IMR-90 (cell line): Measurements from ENCODE around the gene APCDD1L. TPM values are rescaled to one million over a fixed set of nuclear protein-coding genes. Genes with fewer than 3 reads are reported as not detected.

Source experiments
- ATAC-seq: fragments of 200-7000 bp; cut with Tn5 transposase; 2 replicates; pipeline ENCODE4 v1.9.1; 2020; ENCODE audit warnings: low read depth, mild to moderate bottlenecking, moderate library complexity
- BruUV-seq: library from RNA; stranded (reverse); fragments of 400-500 nt; replicated peaks from 2 replicates; lab custom pipeline; 2021; lab: Mats Ljungman, UMichigan
- CTCF ChIA-PET: fragments of 300-600 bp; formaldehyde crosslinking; extraction: SDS; loops from one replicate; lab custom pipeline; 2021; ENCODE audit warnings: antibody characterized with exemption; lab: Yijun Ruan, JAX
- POLR2A ChIA-PET: fragments of 300-600 bp; sonication (Branson Sonifier 250); formaldehyde crosslinking; loops from one replicate; lab custom pipeline; 2022; ENCODE audit warnings: antibody characterized with exemption; ENCODE audit not compliant: unreplicated experiment; lab: Charles Lee
- DNase-seq: peaks from one replicate; pipeline ENCODE4 v3.0.0; 2013
- H2AFZ ChIP-seq: replicated peaks from 2 replicates; pipeline ENCODE3; 2013; ENCODE audit warnings: low read length, mild to moderate bottlenecking; ENCODE audit not compliant: poor library complexity
- H2AK5ac ChIP-seq: 2 replicates; pipeline ENCODE4 v1.6.1; 2013; ENCODE audit warnings: low read depth, low read length, inconsistent platforms
- H2AK9ac ChIP-seq: replicated peaks from 2 replicates; pipeline ENCODE3; 2013; ENCODE audit warnings: mild to moderate bottlenecking, low read depth, low read length, moderate library complexity; ENCODE audit not compliant: poor library complexity
- H2BK120ac ChIP-seq: 2 replicates; pipeline ENCODE4 v1.6.1; 2013; ENCODE audit warnings: low read depth, low read length, inconsistent platforms
- H2BK15ac ChIP-seq: 3 replicates; pipeline ENCODE4 v1.6.1; 2013; ENCODE audit warnings: low read depth, low read length, inconsistent platforms
- H2BK20ac ChIP-seq: 2 replicates; pipeline ENCODE4 v1.6.1; 2013; ENCODE audit warnings: low read depth, mild to moderate bottlenecking, inconsistent platforms, low read length, moderate library complexity
- H2BK5ac ChIP-seq: 2 replicates; pipeline ENCODE4 v1.6.1; 2013; ENCODE audit warnings: mild to moderate bottlenecking, low read depth, low read length, inconsistent platforms; ENCODE audit not compliant: poor library complexity, severe bottlenecking
- H3K14ac ChIP-seq: replicated peaks from 2 replicates; pipeline ENCODE4 v1.6.1; 2013; ENCODE audit warnings: low read depth, low read length, inconsistent platforms
- H3K18ac ChIP-seq: 2 replicates; pipeline ENCODE4 v1.6.1; 2013; ENCODE audit warnings: low read depth, low read length, control low read depth
- H3K23ac ChIP-seq: 2 replicates; pipeline ENCODE4 v1.6.1; 2013; ENCODE audit warnings: low read depth, low read length, inconsistent platforms
- H3K27ac ChIP-seq: 2 replicates; pipeline ENCODE4 v1.5.1; 2013; ENCODE audit warnings: mild to moderate bottlenecking, control low read depth, low read length; ENCODE audit not compliant: insufficient read depth
- H3K27me3 ChIP-seq: 2 replicates; pipeline ENCODE4 v1.6.1; 2013; ENCODE audit warnings: low read length; ENCODE audit not compliant: control insufficient read depth, insufficient read depth
- H3K36me3 ChIP-seq: 2 replicates; pipeline ENCODE4 v1.6.1; 2013; ENCODE audit warnings: low read length, mixed read lengths; ENCODE audit not compliant: control insufficient read depth, insufficient read depth
- H3K4ac ChIP-seq: 2 replicates; pipeline ENCODE4 v1.6.1; 2013; ENCODE audit warnings: low read depth, low read length, inconsistent platforms
- H3K4me1 ChIP-seq: 2 replicates; pipeline ENCODE4 v1.6.1; 2013; ENCODE audit warnings: low read length, mixed read lengths; ENCODE audit not compliant: control insufficient read depth, insufficient read depth
- H3K4me2 ChIP-seq: 2 replicates; pipeline ENCODE4 v1.6.1; 2013; ENCODE audit warnings: low read depth, mild to moderate bottlenecking, control low read depth, low read length, moderate library complexity
- H3K4me3 ChIP-seq: 2 replicates; pipeline ENCODE4 v1.5.1; 2013; ENCODE audit warnings: low read depth, mild to moderate bottlenecking, control low read depth, low read length, moderate library complexity; ENCODE audit not compliant: insufficient read depth
- H3K56ac ChIP-seq: 2 replicates; pipeline ENCODE4 v1.6.1; 2013; ENCODE audit warnings: low read length, inconsistent platforms; ENCODE audit not compliant: insufficient read depth; ENCODE audit errors: extremely low read depth
- H3K79me1 ChIP-seq, 2 experiments: 2 replicates each; pipeline ENCODE4 v1.6.1; 2013; ENCODE audit warnings: low read length in 2 of 2, inconsistent platforms in 1 of 2, low read depth in 1 of 2
- H3K9ac ChIP-seq: 2 replicates; pipeline ENCODE4 v1.6.1; 2013; ENCODE audit warnings: low read depth, low read length, control low read depth
- H3K9me1 ChIP-seq: 2 replicates; pipeline ENCODE4 v1.6.1; 2013; ENCODE audit warnings: low read length, inconsistent platforms; ENCODE audit not compliant: insufficient read depth
- H3K9me3 ChIP-seq: 2 replicates; pipeline ENCODE4 v1.6.1; 2013; ENCODE audit warnings: low read length; ENCODE audit not compliant: control insufficient read depth, insufficient read depth
- H4K20me1 ChIP-seq: 2 replicates; pipeline ENCODE4 v1.6.1; 2013; ENCODE audit warnings: low read length, inconsistent platforms; ENCODE audit not compliant: insufficient read depth
- H4K5ac ChIP-seq: 2 replicates; pipeline ENCODE4 v1.6.1; 2013; ENCODE audit warnings: mild to moderate bottlenecking, low read depth, low read length, control low read depth
- H4K8ac ChIP-seq, 2 experiments: 2 replicates each; pipeline ENCODE4 v1.6.1; 2013; ENCODE audit warnings: low read depth in 2 of 2, low read length in 2 of 2, control low read depth in 1 of 2, inconsistent platforms in 1 of 2
- H4K91ac ChIP-seq: 2 replicates; pipeline ENCODE4 v1.6.1; 2013; ENCODE audit warnings: low read depth, low read length, inconsistent platforms; ENCODE audit not compliant: insufficient read depth
- BHLHE40 ChIP-seq: fragments of 150-350 bp; IDR thresholded peaks from 2 replicates; pipeline ENCODE4 v1.6.1; 2016; ENCODE audit warnings: mild to moderate bottlenecking, low read depth, low read length
- CEBPB ChIP-seq: IDR thresholded peaks from 2 replicates; pipeline ENCODE4 v1.6.1; 2012; ENCODE audit warnings: low read depth, low read length, improper control_type of control experiment
- CHD1 ChIP-seq: IDR thresholded peaks from 2 replicates; pipeline ENCODE4 v1.6.1; 2012; ENCODE audit warnings: low read depth, low read length, improper control_type of control experiment
- CTCF ChIP-seq: conservative IDR thresholded peaks from 2 replicates; pipeline ENCODE4 v1.5.1; 2012; ENCODE audit warnings: mild to moderate bottlenecking, low read depth, low read length, improper control_type of control experiment
- ELK1 ChIP-seq: fragments of 150-350 bp; IDR thresholded peaks from 2 replicates; pipeline ENCODE4 v1.6.1; 2016; ENCODE audit warnings: low read depth, mild to moderate bottlenecking, low read length, moderate library complexity, borderline replicate concordance
- FOS ChIP-seq: fragments of 150-350 bp; IDR thresholded peaks from 2 replicates; pipeline ENCODE4 v1.6.1; 2016; ENCODE audit warnings: low read depth, low read length
- MAFK ChIP-seq: IDR thresholded peaks from 2 replicates; pipeline ENCODE4 v1.6.1; 2012; ENCODE audit warnings: low read depth, low read length, improper control_type of control experiment
- MAZ ChIP-seq: IDR thresholded peaks from 2 replicates; pipeline ENCODE4 v1.6.1; 2012; ENCODE audit warnings: low read depth, mild to moderate bottlenecking, low read length, improper control_type of control experiment, moderate library complexity, borderline replicate concordance
- MXI1 ChIP-seq: IDR thresholded peaks from 2 replicates; pipeline ENCODE4 v1.6.1; 2012; ENCODE audit warnings: low read depth, mild to moderate bottlenecking, low read length, moderate library complexity, borderline replicate concordance
- NFE2L2 ChIP-seq: fragments of 150-350 bp; IDR thresholded peaks from 2 replicates; pipeline ENCODE4 v1.6.1; 2016; ENCODE audit warnings: low read depth, mild to moderate bottlenecking, low read length
- POLR2A ChIP-seq: IDR thresholded peaks from 2 replicates; pipeline ENCODE4 v1.6.1; 2012; ENCODE audit warnings: mild to moderate bottlenecking, low read depth, low read length
- RAD21 ChIP-seq: IDR thresholded peaks from 2 replicates; pipeline ENCODE4 v1.6.1; 2012; ENCODE audit warnings: low read length, improper control_type of control experiment
- RCOR1 ChIP-seq: IDR thresholded peaks from 2 replicates; pipeline ENCODE4 v1.6.1; 2012; ENCODE audit warnings: mild to moderate bottlenecking, low read length, improper control_type of control experiment; ENCODE audit not compliant: insufficient replicate concordance
- SMC3 ChIP-seq: fragments of 150-350 bp; IDR thresholded peaks from 2 replicates; pipeline ENCODE4 v1.6.1; 2016; ENCODE audit warnings: low read depth, mild to moderate bottlenecking, antibody characterized with exemption, low read length, moderate library complexity
- USF2 ChIP-seq: fragments of 150-350 bp; IDR thresholded peaks from 2 replicates; pipeline ENCODE4 v1.6.1; 2017; ENCODE audit warnings: mild to moderate bottlenecking, antibody characterized with exemption, low read length, low read depth
- WGBS, 2 experiments: methylation state at CpG; one replicate each; pipeline versions ENCODE4 v1.1.5 to v1.1.7; 2013; ENCODE audit warnings: missing lambda C conversion rate in 2 of 2; ENCODE audit not compliant: insufficient read length in 1 of 2; ENCODE audit errors: extremely low coverage in 2 of 2; 5-methylcytosine and 5-hydroxymethylcytosine counted together
- dilution Hi-C: fragments of 300-500 bp; cut with HindIII; formaldehyde crosslinking; loops from one replicate; pipeline ENCODE4 v1.14.3; 2018; ENCODE audit warnings: low sequenced_read_pairs; ENCODE audit not compliant: unreplicated experiment
- in situ Hi-C: fragments of 300-500 bp; cut with MboI; formaldehyde crosslinking; loops from 3 replicates; pipeline ENCODE4 v1.14.3; 2019; ENCODE audit warnings: low sequenced_read_pairs, inconsistent platforms, mixed read lengths
- intact Hi-C: fragments of 100-400 bp; cut with micrococcal nuclease; formaldehyde crosslinking; loops from 2 replicates; pipeline ENCODE4 v1.10.0; 2022
- polyA plus RNA-seq, 3 experiments: library from polyadenylated mRNA; depleted of rRNA; stranded (reverse); fragments of >200 nt; gene quantifications; 2 replicates each; pipeline ENCODE4 v1.2.3, GENCODE V29; 2012; ENCODE audit warnings: low replicate concordance in 1 of 3
- total RNA-seq: library from RNA; depleted of rRNA; stranded (reverse); fragments of >200 nt; gene quantifications from 2 replicates; pipeline ENCODE4 v1.2.3, GENCODE V29; 2012

Gene APCDD1L
- total and polyA plus RNA-seq, 2 of the 4 experiments (the other 2 are of a cell fraction): 2.5 to 18.3 TPM

GRCh38 chr20:58536289-58536688 is 21.1 kb upstream of the APCDD1L start:
- H2BK20ac ChIP-seq: no peak overlapping the region
- H4K91ac ChIP-seq: no peak overlapping the region
- H2AFZ ChIP-seq: no peak overlapping the region
- H2BK15ac ChIP-seq: no peak overlapping the region
- H4K20me1 ChIP-seq: no peaks in the 10 kb centered on the region
- no peaks in the 10 kb centered on the region; the same call in 1 of the 2 replicates for H3K4me1 ChIP-seq
- intact Hi-C loops: no loop called here
- ChIA-PET POLR2A (no interaction called here), CTCF (no interaction called here)
- H3K79me1 ChIP-seq: peaks cover 0 to under 1% of the 10 kb centered on the region in 2 experiments; a peak in 2 of 4 replicates
- TF ChIP-seq SMC3 (no peak), ELK1 (no peak), BHLHE40 (no peak), CHD1 (no peak), POLR2A (no peak), RCOR1 (no peak), NFE2L2 (no peak), USF2 (no peak), RAD21 (no peak), MAZ (no peak), CEBPB (no peak), FOS (no peak), MAFK (no peak), MXI1 (no peak), CTCF (no peak)
- no peak for DNase-seq
- no peak overlapping the region for H3K23ac ChIP-seq
- H4K5ac ChIP-seq: no peak overlapping the region
- no peak overlapping the region for H3K56ac ChIP-seq
- dilution Hi-C loops: no loop called here
- BruUV-seq: no TSS peak
- no peaks in the 10 kb centered on the region for H3K36me3 ChIP-seq
- no peak overlapping the region for H4K8ac ChIP-seq
- in situ Hi-C loops: no loop called here
- no peaks in the 10 kb centered on the region for H3K27me3 ChIP-seq
- H3K9ac ChIP-seq: no peak overlapping the region
- no peak overlapping the region for H2BK5ac ChIP-seq
- H3K27ac ChIP-seq: no peak overlapping the region
- H3K4me2 ChIP-seq: no peak overlapping the region
- H3K9me1 ChIP-seq: no peaks in the 10 kb centered on the region; the same call in 1 of the 2 replicates
- peaks cover 10% of the 10 kb centered on the region for H3K9me3 ChIP-seq
- H2AK9ac ChIP-seq: no peak overlapping the region
- ATAC-seq: no peak
- no peak overlapping the region for H3K4ac ChIP-seq
- no peak overlapping the region for H2AK5ac ChIP-seq
- no peak overlapping the region for H3K4me3 ChIP-seq
- no peak overlapping the region for H3K18ac ChIP-seq
- H2BK120ac ChIP-seq: no peak overlapping the region
- no peak overlapping the region for H3K14ac ChIP-seq
- whole genome bisulfite sequencing, 2 experiments: 93% methylated on average over 2 of the region's 3 CpGs; no CpG with 5 or more reads in 1 of the 2 experiments
